ENCODE measurements around the gene IP6K3.

IP6K3 gene

DNA sequence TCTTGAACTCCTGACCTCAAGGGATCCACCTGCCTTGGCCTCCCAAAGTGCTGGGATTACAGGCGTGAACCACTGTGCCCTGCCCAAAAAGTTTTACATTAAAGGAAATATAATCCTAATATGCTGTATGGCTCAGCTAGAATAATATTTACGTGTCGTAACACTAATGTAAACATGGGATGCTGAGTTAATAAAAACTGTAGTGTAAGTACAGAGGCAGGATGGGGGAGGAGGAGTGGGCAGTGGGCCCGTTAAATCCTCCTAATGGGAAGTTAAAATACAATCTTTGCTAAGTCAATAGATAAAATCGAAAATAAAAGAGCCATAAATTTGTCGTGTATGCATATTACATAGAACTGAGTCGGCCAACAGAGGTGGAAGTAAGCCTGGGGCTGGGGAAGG lies 12.1 kb upstream of the IP6K3 start:
- no peak for DNase-seq

DNA sequence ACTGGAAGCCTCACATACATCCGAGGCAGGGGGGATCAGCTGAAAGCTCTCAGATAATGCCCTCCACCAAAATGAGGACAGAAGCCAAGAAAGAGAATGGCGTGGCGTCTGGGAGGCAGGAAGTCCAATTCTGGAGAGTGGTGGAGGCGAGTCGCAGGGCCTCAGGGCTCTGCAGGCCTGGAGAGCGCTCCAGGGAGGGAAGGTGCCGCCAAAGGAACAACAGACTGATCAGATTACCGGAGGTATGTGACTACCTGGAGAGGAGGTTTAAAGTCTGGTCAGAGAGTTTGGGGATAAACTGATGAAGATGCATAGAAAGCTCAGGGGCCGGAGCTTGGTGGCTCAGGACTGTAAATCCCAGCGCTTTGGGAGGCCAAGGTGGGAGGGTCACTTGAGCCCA lies 11.2 kb upstream of the IP6K3 start:
- DNase-seq: no peak

DNA sequence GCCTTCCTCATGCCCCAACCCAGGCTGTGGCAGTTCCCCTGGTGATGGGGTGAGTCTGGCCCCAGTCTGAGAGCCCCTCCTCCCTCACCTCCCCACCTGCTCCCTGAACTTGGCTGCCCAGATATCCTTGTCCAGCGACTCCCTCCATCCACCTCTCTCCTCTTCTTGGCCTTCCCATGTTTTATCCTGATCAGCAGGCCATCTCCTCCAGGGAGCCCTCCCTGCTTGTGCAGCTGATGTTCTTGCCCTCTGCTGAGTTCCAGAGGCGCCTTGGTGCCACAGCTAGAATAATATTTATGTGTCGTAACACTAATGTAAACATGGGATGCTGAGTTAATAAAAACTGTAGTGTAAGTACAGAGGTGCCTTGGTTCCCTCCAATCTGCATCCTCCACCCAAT lies 10.4 kb upstream of the IP6K3 start:
- no peak for DNase-seq

DNA sequence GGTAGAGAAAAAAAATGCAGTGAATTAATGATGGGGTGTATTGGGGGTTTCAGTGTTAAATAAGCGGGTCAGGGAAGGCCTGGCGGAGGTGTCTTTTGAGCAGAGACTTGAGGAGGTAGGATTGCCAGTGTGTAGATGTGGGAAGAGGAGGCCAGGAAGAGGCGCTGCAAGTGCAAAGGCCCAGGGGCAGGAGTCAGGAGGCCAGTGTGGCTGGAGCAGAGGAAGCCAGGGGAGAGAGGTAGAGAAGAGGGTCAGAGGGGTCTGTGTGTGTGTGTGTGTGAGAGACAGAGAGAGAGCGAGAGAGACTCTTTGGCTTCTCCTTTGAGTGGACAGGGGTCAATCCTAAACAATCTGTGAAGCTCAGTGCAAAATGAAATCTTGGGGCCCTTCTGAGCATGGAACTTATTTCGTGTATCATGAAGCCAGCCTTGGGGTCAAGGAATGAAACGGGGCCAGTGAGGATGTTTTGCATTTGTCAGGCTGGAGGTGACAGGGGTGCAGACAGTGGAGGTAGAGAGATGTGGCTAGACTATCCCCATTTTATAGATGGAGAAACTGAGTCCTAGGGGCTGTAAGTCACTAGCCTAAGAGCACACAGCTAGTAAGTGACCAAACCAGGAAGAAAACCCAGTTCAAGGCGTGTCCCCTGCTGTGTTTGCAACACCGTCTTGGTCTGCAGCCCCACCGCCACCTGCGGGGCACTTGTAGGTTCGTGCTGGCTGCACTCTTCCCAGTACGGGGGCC lies 9.7 kb upstream of the IP6K3 start:
- DNase-seq: no peak

DNA sequence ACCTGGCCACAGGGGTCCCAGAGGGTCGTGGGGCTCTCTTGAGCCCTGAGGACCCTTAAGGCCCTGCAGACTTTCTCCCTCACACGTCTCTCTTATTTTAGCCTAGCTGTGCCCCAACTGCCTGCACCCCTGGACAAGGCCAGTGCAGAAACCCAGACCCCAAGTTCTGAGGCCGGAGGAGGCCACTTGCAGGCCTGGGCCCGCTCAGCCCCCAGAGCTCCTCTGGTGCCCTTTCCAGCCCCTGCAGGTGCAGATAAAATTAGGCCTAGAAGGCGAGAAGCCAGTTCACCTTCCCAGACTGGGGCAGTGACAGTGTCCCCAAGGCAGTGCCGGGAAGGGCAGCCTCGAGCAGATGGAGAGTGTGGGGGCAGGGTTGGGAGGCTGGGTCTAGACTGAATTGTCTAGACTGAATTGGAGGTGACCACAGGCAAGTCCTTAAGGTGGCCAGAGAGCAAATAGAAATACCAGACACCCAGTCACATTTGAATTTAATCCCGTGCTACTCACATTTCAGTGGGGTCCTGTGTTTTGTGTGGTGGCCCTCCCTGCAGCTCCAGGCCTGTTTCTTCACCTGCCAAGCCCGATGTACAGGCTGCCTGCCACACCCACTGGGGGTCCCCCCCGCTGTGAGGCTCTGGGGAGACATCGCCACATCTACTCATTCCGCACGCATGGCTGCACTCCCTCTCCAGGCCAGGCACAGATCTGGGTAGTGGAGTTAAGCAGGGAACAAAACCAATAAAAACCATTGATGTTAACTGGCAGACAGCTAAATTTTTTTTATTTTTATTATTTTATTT lies 8.6 kb upstream of the IP6K3 start:
- DNase-seq: no peak

DNA sequence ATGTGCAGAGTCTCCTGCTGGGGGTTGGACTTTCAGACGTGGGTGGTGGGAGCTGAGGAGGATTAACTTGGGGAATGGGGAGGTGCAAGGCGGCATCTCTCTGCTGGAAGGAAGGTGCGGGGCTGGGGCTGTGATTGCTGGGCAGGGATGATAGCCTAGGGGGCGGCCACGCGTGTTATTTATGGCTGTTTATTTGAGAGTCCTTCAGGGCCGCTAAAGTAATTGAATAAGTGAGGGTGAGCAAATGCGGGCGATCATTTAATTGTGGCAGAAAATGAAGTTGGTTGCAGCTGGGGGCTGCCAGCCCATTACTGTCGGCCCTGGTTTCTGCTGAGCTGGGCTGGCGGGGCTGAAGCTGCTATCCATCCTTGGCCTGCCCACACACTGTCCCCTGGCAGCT lies 7.5 kb upstream of the IP6K3 start:
- DNase-seq: no peak

DNA sequence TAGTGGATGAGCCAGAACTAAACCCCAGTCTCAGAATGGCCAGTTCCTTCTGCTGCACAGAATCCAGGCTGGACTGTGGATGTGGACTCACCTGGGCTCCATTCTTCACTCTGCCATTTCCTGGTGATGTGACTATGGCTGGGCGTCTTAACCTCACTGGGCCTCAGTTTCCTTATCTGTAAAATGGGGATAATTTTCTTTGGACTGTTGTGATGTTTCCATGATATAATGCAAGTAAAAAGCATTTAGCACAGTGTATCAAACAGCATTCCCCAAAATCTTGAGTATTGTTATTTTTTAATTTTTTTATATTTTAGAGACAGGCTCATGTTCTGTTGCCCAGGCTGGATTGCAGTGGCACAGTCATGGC lies 5.9 kb upstream of the IP6K3 start:
- DNase-seq: no peak

DNA sequence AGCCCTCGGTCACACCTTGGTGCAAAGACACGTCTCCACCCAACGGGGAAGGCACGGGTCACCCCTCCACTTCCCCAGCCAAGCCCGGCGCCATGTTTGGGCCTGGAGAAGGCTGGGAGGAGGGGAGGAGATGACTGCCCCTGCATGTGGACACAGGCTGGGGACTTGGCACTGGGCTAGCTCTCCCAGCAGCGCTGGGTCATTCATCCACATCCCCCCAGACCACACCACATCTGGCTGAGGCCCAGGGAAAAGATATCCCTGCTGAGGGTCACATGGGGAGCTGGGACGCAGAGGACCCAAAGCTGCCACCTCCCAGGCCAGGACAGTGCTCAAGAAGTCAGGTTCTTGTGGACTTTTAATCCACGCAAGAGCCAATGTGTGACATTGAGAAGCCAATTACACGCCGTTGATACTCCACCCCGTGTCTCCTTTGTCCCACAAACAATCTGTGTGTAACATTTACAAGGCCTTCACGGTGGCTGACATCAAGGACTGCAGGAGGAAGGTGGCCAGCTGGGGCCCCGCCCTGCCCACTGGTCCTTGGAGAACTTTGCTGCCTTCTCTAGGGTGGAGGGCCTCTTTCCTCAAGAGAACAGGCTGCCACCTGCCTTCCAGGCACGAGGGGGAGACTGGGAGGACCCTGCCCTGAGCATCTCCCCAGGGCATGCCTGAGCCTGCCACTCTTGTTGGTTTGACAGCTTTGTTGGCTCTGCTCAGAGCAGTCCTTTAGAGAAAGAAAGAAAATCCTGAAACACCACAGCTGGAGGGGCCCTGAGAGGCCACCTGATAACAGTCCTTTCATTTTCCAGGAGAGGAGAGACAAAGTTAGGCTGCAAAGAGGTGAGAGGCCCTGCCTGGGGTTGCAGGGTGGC lies 5.3 kb upstream of the IP6K3 start:
- no peak for DNase-seq

DNA sequence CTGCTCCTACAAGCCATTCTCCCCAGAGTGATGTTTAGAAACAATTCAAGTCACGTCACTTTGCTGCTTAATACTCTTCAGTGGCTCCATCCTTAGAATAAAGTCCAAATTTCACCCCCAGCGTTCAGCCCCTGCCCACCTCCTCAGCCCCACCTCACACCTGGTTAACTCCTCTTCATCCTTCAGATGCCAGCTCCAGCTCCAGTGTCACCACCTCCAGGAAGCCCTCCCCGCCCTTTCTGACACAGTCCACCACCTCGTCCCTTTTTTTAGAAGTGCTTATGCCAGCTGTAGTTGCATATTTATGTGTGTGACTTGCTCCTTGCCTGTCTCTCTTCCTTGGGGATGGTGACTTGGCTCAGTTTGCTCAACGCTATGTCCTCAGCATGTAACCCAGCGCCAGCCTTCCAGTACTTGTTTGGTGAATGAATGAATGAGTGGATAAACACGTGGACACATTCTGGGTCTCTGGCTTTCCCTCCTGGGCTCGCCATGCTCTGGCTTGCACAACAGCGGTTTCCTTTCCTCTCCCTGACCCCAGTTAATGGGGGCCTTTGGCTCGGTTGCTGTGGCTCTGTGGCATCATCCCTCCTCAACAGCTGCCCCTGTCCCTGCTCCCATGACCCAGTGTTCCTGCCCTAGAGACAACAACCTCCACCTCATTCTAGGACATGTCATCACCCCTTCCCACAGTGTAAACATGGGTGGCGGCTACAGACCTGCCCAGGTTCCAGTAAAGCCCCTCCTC lies 3.7 kb upstream of the IP6K3 start:
- DNase-seq: no peak

DNA sequence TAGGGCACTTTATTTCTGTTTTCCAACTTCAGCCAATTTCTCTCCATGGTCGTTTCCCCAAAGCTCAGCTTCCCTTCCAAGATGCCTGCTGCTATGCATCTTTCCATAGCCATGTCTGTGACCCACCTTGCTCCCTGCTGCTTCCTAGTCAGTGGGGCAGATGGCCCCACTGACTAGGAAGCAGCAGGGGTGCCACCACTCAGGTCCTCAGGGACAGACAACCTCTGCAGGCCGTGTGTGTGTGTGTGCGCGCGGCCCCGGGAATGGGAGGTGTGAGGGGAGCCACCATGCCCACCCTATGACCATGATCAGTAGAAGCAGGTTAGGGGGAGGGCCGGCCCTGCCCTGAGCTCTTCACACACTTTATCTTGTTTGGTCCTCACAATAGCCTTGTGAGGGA lies 2.7 kb upstream of the IP6K3 start:
- DNase-seq: no peak

DNA sequence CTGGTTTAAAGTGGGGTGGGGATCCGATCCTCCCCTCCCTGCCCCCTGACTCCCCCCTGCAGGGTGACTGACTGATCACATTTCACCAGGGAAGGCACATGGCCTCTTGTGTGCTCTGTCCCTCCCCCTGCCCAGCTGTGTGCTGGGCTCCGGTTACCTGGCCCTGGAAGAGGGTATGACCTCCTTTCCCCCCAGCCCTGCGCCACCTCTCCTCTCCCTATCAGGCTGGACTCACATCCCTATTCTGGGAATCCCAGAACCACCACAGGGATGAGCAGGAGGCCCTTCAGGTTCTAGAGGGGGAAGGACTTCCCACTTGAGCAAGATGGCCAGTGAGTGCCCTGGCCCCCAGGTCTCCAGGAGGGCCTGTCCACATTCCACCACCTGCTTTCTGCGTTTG lies 2.1 kb upstream of the IP6K3 start:
- no peak for DNase-seq

DNA sequence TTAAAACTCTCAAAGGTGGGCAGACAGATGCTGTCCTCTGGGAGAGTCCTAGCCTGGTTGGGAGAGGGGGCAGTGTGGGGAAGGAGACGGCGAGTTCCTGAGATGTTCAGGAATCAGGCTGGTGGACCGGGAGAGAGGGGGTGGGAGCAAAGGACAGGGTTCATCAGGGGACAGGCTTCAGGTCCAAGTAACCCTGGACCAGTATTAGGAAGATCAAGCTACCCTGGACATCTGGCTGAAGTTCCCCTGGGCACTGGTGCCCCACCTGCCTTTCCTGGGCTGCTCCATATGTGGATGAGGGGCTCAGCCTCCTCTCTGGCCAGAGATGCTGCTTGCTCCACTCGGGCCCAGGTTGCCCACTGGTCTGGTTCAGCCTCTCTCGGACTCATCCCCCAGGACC lies 1.1 kb upstream of the IP6K3 start:
- DNase-seq: no peak

DNA sequence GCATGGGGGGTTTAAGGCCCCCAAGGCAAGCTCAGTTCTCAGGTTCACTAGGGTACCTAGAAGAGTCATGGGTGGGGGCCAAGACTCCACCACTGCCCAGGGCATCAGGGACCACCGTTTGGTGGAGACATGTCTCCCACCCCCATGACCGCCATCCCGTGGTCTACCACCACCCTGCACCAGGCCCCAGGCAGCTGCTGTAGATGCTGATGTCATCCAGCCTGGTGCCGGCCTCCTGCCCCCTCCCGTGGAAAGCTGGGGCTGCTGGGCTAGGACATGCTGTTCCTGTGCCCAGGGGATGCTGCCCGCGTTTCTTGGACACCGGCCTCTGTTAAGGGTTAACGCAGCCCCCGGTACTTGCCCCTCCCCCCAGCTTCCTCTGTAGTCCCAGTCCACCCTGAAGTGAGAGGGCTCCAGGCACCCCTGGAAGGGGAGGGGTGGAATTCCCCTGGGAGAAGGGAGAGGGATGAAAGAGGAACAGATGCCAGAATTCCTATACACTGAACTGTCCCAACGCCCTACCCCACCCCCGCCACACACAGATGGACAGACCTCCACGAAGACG lies 587 bp downstream of the IP6K3 start:
- DNase-seq: no peak

DNA sequence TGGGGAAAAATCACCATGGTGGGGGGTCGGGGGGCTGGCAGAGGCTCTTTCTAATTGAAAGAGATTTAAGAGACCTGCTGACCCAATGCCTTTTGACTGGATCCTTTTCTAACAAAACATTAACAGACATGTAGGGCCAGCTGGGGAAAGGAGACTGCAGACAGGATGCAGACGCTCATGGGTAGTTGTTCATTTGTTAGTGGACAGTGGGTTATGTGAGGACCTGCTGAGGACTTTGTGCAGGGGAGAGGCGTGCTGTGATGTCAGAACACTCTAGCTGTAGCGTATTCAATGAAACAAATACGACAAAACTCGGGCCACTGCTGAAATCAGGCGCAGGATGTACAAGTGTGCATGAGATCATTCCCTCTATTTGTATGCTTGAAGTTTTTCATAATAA lies 1.2 kb downstream of the IP6K3 start:
- no peak for DNase-seq

DNA sequence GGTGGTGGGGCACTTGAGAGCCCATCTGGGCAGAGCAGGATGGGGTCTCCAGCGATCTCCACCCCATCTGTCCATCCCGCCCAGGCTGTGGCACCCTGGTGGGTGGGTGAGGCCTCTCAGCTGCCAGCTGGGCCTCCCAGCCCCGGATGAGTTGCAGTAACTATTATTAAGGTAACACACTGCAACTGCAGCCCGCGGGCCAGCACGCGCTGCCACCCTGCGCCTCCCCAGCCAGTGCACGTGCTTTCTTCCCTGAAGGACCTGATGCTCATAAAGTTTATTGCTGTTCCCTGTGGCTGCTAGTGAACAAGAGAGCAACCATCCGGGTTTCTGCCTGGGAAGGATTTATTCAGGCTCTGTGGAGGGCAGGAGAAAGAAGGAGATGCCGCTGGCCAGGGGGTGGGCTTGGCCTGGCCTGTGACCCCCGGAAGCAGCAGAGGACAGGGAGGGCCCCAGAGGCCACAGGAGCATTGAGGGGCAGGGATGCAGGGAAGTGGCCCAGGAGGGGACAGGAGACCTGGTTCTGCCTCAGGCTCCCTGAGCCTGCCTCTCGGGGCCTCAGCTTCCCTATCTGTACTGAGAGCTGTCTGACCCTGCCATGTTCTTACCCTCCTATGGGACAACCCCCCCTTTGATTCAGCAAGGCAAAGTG lies 1.7 kb downstream of the IP6K3 start:
- DNase-seq: no peak

DNA sequence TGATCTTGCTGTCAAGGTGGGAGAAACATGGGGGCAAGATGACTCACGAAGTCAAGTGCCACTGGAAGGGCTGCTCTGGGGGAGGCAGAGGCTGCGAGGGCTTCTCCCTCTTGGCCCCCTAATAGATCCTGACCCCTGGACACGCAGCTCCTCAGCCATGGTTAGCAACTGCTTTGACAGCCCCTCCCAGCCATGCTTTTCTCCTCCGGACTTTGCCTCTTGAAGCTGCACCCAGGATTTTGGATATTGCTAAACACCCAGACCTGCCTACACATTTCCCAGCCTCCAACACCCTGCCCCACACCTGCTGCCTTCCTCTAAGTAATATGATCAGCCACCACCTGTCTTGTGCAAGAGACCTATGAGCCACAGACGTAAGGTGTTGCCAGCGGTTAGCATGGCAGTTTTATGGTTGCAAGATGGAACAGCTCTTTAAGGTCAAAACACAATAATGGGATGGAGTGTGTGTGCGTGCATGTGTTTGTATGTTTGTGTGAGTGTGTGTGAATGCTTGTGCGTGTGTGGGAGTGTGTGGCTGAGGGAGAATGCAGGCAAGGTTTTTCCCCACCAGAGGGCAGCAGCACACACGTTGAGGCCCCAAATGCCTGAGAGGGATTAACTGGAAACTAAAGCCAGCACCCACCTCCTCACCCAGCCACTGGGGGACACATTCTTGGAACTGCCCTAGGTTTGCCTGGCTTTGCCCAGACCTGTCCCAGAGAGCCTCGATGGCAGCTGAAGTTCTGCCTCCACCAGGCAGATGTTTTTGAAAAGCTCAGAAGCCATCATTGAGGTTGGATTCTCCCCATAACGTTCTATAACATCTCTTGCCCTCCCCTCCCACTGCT lies 2.5 kb downstream of the IP6K3 start:
- DNase-seq: no peak

DNA sequence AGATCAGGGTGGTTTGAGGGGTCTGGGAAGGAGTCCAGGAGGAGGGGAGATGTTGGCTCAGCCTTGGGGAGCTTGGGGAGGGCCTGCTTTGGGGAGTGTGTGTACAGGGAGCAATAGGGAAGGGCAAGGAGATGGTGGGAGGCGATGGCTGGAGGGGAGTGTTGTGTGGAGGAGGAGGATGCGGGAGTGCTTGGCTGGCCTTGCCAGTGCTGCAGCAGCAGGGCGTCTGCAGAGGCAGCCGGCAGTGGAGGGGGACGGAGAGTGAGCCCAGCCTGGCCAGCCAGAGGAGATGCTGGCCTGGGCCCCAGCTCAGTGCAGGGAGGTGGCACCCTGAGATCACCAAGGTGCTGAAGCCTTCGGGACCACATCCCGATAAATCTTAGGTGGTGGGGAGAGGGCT lies 3.9 kb downstream of the IP6K3 start:
- no peak for DNase-seq

DNA sequence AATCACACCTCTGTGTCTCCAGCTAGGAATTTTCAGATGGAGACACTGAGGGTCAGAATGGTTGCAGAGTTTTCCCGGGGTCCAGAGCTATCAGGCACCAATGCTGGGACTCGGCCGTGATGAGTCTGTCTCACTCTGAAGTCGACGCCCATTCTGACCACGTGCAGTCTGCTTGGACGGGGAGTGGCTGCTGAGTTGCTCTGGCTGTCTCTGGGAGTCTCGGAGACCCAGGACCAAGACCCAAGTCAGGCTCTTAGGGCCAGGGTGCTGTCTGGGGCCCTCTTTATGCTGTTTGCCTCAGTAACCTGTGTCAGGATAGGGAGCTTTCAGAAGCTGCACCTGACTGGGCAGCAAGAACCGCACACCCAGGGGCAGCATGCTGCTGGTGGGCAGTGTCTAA lies 4.6 kb downstream of the IP6K3 start:
- DNase-seq: no peak

DNA sequence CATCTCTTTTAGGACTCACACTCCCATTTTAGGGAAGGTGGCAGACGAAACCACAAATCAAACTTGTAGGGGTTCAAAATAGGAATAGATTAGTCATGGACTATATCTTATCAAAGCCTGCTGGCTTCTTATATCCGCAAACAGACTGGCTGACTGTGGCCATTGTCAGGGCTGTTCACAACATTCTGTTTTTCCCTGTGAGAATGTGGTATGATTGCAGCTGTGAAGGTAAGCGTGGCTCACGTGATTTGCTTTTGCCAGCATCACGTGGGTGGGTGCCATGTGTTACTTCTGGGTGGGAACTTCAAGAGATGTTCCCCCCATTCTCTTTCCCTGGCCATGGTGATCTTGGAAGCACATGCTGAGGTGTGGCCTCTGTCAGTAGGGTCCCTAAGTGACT lies 5.9 kb downstream of the IP6K3 start:
- no peak for DNase-seq

DNA sequence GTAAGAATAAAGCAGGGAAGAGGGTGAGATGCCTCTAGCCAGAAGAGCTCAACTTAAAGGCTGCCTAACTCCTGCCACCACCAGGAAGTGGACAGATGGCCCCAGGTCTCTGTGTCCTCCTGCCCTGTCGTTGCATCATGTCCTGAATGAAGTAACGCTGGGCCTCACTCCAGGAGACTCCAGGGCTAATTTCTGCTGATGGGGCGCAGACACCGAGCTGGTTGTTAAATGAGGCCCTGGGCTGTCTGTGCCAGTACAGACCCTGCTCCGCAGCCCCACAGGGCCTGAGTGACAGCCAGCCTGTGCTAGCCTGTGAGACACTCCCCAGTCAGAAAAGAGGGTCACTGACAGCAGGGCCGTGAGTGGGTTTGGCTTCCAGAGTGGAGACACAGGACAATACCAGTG lies 6.5 kb downstream of the IP6K3 start:
- DNase-seq: no peak

DNA sequence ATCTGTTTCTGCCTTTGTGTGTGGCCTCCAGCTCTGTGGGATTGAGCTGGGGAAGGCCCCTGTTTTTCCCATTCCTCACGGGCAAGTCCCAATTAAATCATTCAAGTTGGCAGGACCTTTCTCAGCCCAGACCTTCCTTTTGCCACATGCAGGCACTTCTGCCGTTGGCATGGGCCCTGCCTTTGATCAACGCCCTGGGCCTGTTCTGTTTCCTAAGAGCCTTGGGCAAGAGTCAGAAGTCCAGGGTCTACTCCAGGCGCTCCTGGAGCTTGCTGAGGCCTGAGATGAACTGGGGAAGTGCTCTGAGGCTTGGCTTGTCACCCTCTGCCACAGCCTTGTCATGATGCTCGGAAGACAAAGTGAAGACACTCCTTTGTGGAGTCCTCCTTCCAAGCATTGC lies 7.1 kb downstream of the IP6K3 start:
- DNase-seq: no peak

All from activated gamma-delta T cell (primary cell).